Caki2 (cell line): ENCODE data around the gene PDE11A. TPM values are rescaled to one million over a fixed set of nuclear protein-coding genes. Genes with fewer than 3 reads are reported as not detected.

Experiments used
- total RNA-seq: library from RNA; depleted of rRNA; stranded (reverse); fragments of >200 nt; shearing (Covaris generic); gene quantifications from 2 replicates; pipeline ENCODE4 v1.2.3, GENCODE V29; 2014; ENCODE audit warnings: low replicate concordance; rRNA removed

The PDE11A gene
- total RNA-seq, 1 experiment from 2014 or later = 0.57 TPM

Other genes starting within 250 kb of the PDE11A start
- 23.3 and 23.5 TPM in 2 replicates for gene RBM45, start 39.7 kb upstream of the PDE11A start, total RNA-seq
- 0.23 and 0.71 TPM in 2 replicates for gene OSBPL6, start 121.7 kb upstream of the PDE11A start, total RNA-seq